ENCODE data around the gene RPGRIP1L.
"Not testable (repeated sequence)": the region's sequence is repeated elsewhere in the genome, so short reads cannot be mapped to it uniquely, and the experiment has no call there.

RPGRIP1L gene

DNA sequence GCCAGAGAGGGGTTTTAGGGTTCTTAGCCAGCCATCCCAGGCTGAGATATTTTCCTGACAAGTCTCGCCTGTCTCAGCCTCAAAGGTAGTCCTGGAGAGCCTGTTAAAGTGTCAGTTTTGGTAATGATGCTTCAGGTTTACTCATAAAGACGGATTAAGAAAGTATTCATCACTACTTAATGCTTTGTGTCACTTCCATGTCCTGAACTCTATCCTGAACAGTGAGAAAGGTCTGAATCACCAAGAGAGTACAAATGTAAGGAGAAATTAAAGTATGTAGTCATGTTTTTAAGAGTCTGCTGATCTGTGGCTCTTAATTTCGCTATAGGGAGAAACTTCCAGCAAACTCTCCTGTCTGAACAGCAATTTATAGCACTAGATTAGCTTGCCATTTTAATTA, 14.0 kb downstream of the RPGRIP1L start:
- no peaks in the 10 kb centered on the region for H3K79me2 ChIP-seq (ENCODE audit: control insufficient read depth, low read length)
- H3K9me3 ChIP-seq (ENCODE audit: control insufficient read depth, insufficient read depth, low read length), result no peaks in the 10 kb centered on the region
- no peaks in the 10 kb centered on the region for H3K9me2 ChIP-seq (replicated peaks; ENCODE audit: control insufficient read depth, low read length)
- no peaks in the 10 kb centered on the region for H3K4me1 ChIP-seq (ENCODE audit: control insufficient read depth, low read length)
- H3F3A ChIP-seq (ENCODE audit: control insufficient read depth, insufficient read depth), result no peaks in the 10 kb centered on the region
- peaks cover 20% of the 10 kb centered on the region for H3K36me3 ChIP-seq (ENCODE audit: control insufficient read depth, low read length)
- H3K27me3 ChIP-seq (ENCODE audit: control insufficient read depth, low read length), result no peaks in the 10 kb centered on the region
- H3K27ac ChIP-seq (ENCODE audit: low read depth, low read length), result no peak overlapping the region
- no peak for TF ChIP-seq EZH2phosphoT487 (IDR thresholded peaks at IDR 0.05; ENCODE audit: borderline replicate concordance, low read length)
- TF ChIP-seq, protein P1, sequence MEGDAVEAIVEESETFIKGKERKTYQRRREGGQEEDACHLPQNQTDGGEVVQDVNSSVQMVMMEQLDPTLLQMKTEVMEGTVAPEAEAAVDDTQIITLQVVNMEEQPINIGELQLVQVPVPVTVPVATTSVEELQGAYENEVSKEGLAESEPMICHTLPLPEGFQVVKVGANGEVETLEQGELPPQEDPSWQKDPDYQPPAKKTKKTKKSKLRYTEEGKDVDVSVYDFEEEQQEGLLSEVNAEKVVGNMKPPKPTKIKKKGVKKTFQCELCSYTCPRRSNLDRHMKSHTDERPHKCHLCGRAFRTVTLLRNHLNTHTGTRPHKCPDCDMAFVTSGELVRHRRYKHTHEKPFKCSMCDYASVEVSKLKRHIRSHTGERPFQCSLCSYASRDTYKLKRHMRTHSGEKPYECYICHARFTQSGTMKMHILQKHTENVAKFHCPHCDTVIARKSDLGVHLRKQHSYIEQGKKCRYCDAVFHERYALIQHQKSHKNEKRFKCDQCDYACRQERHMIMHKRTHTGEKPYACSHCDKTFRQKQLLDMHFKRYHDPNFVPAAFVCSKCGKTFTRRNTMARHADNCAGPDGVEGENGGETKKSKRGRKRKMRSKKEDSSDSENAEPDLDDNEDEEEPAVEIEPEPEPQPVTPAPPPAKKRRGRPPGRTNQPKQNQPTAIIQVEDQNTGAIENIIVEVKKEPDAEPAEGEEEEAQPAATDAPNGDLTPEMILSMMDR (IDR thresholded peaks at IDR 0.05; ENCODE audit: low read depth, low read length, poor library complexity, severe bottlenecking), result no peak
- H4K20me1 ChIP-seq (ENCODE audit: control insufficient read depth, insufficient read depth, low read depth, low read length), result no peaks in the 10 kb centered on the region
- no peak overlapping the region for H3K4me2 ChIP-seq (ENCODE audit: low read length)
- H3K4me3 ChIP-seq (ENCODE audit: low read length), result no peak overlapping the region

GRCh38 chr16:53686710-53687109, 16.9 kb downstream of the RPGRIP1L start:
- Histone ChIP-seq H3K9me2 (replicated peaks; ENCODE audit: control insufficient read depth, low read length) (no peaks in the 10 kb centered on the region), H3K27me3 (ENCODE audit: control insufficient read depth, low read length) (no peaks in the 10 kb centered on the region), H3K4me1 (ENCODE audit: control insufficient read depth, low read length) (no peaks in the 10 kb centered on the region), H4K20me1 (ENCODE audit: control insufficient read depth, insufficient read depth, low read depth, low read length) (no peaks in the 10 kb centered on the region), H3K9me3 (ENCODE audit: control insufficient read depth, insufficient read depth, low read length) (no peaks in the 10 kb centered on the region), H3K79me2 (ENCODE audit: control insufficient read depth, low read length) (no peaks in the 10 kb centered on the region), H3F3A (ENCODE audit: control insufficient read depth, insufficient read depth) (no peaks in the 10 kb centered on the region), H3K27ac (ENCODE audit: low read depth, low read length) (no peak overlapping the region), H3K4me3 (ENCODE audit: low read length) (no peak overlapping the region), H3K4me2 (ENCODE audit: low read length) (no peak overlapping the region), H3K36me3 (ENCODE audit: control insufficient read depth, low read length) (peaks cover 20% of the 10 kb centered on the region)
- TF ChIP-seq, protein P1 (IDR thresholded peaks at IDR 0.05; ENCODE audit: low read depth, low read length, poor library complexity, severe bottlenecking), result no peak
- TF ChIP-seq EZH2phosphoT487 (IDR thresholded peaks at IDR 0.05; ENCODE audit: borderline replicate concordance, low read length), result no peak

DNA sequence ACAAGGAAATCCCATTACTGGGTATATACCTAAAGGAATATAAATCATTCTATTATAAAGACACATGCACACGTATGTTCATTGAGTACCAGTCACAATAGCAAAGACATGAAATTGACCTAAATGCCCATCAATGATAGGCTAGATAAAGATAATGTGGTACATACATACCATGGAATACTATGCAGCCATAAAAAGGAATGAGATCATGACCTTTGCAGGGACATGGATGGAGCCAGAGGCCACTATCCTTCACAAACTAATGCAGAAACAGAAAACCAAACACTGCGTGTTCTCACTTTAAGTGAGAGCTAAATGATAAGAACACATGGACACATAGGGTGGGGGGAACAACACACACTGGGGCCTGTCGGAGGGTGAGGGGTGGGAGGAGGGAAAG, 18.3 kb downstream of the RPGRIP1L start:
- H3K36me3 ChIP-seq (ENCODE audit: control insufficient read depth, low read length), result peaks cover 13% of the 10 kb centered on the region
- not testable (repeated sequence) for H3K79me2 ChIP-seq (ENCODE audit: control insufficient read depth, low read length); H3K27ac ChIP-seq (ENCODE audit: low read depth, low read length); H3K4me3 ChIP-seq (ENCODE audit: low read length); H3F3A ChIP-seq (ENCODE audit: control insufficient read depth, insufficient read depth); H4K20me1 ChIP-seq (ENCODE audit: control insufficient read depth, insufficient read depth, low read depth, low read length); H3K27me3 ChIP-seq (ENCODE audit: control insufficient read depth, low read length); H3K9me2 ChIP-seq (replicated peaks; ENCODE audit: control insufficient read depth, low read length); H3K4me1 ChIP-seq (ENCODE audit: control insufficient read depth, low read length); H3K9me3 ChIP-seq (ENCODE audit: control insufficient read depth, insufficient read depth, low read length); H3K4me2 ChIP-seq (ENCODE audit: low read length)

- TF ChIP-seq, protein P1 (IDR thresholded peaks at IDR 0.05; ENCODE audit: low read depth, low read length, poor library complexity, severe bottlenecking), result no peak
- TF ChIP-seq EZH2phosphoT487 (IDR thresholded peaks at IDR 0.05; ENCODE audit: borderline replicate concordance, low read length), result no peak
- Histone ChIP-seq H3K27ac (ENCODE audit: low read depth, low read length) (no peak overlapping the region), H3K9me2 (replicated peaks; ENCODE audit: control insufficient read depth, low read length) (no peaks in the 10 kb centered on the region), H4K20me1 (ENCODE audit: control insufficient read depth, insufficient read depth, low read depth, low read length) (no peaks in the 10 kb centered on the region), H3K4me3 (ENCODE audit: low read length) (no peak overlapping the region), H3K4me2 (ENCODE audit: low read length) (no peak overlapping the region), H3K4me1 (ENCODE audit: control insufficient read depth, low read length) (no peaks in the 10 kb centered on the region), H3K9me3 (ENCODE audit: control insufficient read depth, insufficient read depth, low read length) (no peaks in the 10 kb centered on the region), H3K27me3 (ENCODE audit: control insufficient read depth, low read length) (no peaks in the 10 kb centered on the region), H3K36me3 (ENCODE audit: control insufficient read depth, low read length) (peaks cover 10% of the 10 kb centered on the region), H3F3A (ENCODE audit: control insufficient read depth, insufficient read depth) (no peaks in the 10 kb centered on the region), H3K79me2 (ENCODE audit: control insufficient read depth, low read length) (no peaks in the 10 kb centered on the region)
These were observed 22.3 kb downstream of the RPGRIP1L start for GRCh38 chr16:53681354-53681753.
